ENCODE data around the gene DPP3.
"Not testable (repeated sequence)": the region's sequence is repeated elsewhere in the genome, so short reads cannot be mapped to it uniquely, and the experiment has no call there.

The DPP3 gene

GRCh38 chr11:66532784-66533183, 52.5 kb downstream of the DPP3 start:
- no peak for TF ChIP-seq CTCF (IDR thresholded peaks at IDR 0.05; ENCODE audit: low read depth, low read length, missing control alignments)
- DNase-seq (ENCODE audit: low read depth) = no peak
- H3K4me3 ChIP-seq (ENCODE audit: low read depth, low read length) = no peak overlapping the region

GRCh38 chr11:66539170-66539869, 59.1 kb downstream of the DPP3 start:
- no peak for TF ChIP-seq CTCF (IDR thresholded peaks at IDR 0.05; ENCODE audit: low read depth, low read length, missing control alignments)
- no peak overlapping the region for H3K4me3 ChIP-seq (ENCODE audit: low read depth, low read length)
- DNase-seq (ENCODE audit: low read depth) = no peak

- no peak for DNase-seq (ENCODE audit: low read depth)
- no peak overlapping the region for H3K4me3 ChIP-seq (ENCODE audit: low read depth, low read length)
- TF ChIP-seq CTCF (IDR thresholded peaks at IDR 0.05; ENCODE audit: low read depth, low read length, missing control alignments) = no peak
These were observed 59.6 kb downstream of the DPP3 start for GRCh38 chr11:66539870-66540213.

GRCh38 chr11:66540598-66540997, 60.4 kb downstream of the DPP3 start:
- H3K4me3 ChIP-seq (ENCODE audit: low read depth, low read length); DNase-seq (ENCODE audit: low read depth): not testable (repeated sequence)

- no peak for DNase-seq (ENCODE audit: low read depth)
- H3K4me3 ChIP-seq (ENCODE audit: low read depth, low read length) = no peak overlapping the region
- no peak for TF ChIP-seq CTCF (IDR thresholded peaks at IDR 0.05; ENCODE audit: low read depth, low read length, missing control alignments)
These were observed 61.7 kb downstream of the DPP3 start for GRCh38 chr11:66541892-66542291.

- no peak overlapping the region for H3K4me3 ChIP-seq (ENCODE audit: low read depth, low read length)
- DNase-seq (ENCODE audit: low read depth) = no peak
- TF ChIP-seq CTCF (IDR thresholded peaks at IDR 0.05; ENCODE audit: low read depth, low read length, missing control alignments) = no peak
These were observed 62.1 kb downstream of the DPP3 start for GRCh38 chr11:66542362-66542761.

GRCh38 chr11:66543263-66544107, 63.3 kb downstream of the DPP3 start:
- peak; percentile 43 for TF ChIP-seq CTCF (IDR thresholded peaks at IDR 0.05; ENCODE audit: low read depth, low read length, missing control alignments)
- DNase-seq (ENCODE audit: low read depth) = no peak
- no peak overlapping the region for H3K4me3 ChIP-seq (ENCODE audit: low read depth, low read length)

GRCh38 chr11:66544952-66545351, 64.7 kb downstream of the DPP3 start:
- H3K4me3 ChIP-seq (ENCODE audit: low read depth, low read length) = peak overlapping the region; percentile 89
- DNase-seq (ENCODE audit: low read depth) = not testable (repeated sequence)
